Left lung (tissue), 10 donors: ENCODE data around the gene CSGALNACT2. TPM values are rescaled to one million over a fixed set of nuclear protein-coding genes. Genes with fewer than 3 reads are reported as not detected.
"Not testable (repeated sequence)": the region's sequence is repeated elsewhere in the genome, so short reads cannot be mapped to it uniquely, and the experiment has no call there.

Experiments used
- ATAC-seq: fragments of 200-7000 bp; cut with Tn5 transposase; one replicate; pipeline ENCODE4 v1.9.1; 2020; ENCODE audit warnings: moderate library complexity
- DNase-seq, 4 donors: peaks; one replicate each; pipeline ENCODE4 v3.0.0-alpha.2; 2013 to 2020
- H3K27ac ChIP-seq, 2 donors: fragments of 200-600 bp; sonication (generic) in 1 of 2; one replicate each; pipeline versions ENCODE4 v1.5.0 to v1.8.0; 2020 to 2021
- H3K27me3 ChIP-seq, 2 donors: fragments of 200-600 bp; sonication (generic) in 1 of 2; one replicate each; pipeline versions ENCODE4 v1.5.0 to v1.8.0; 2020 to 2021
- H3K36me3 ChIP-seq, 2 donors: fragments of 200-600 bp; sonication (generic) in 1 of 2; one replicate each; pipeline versions ENCODE4 v1.5.0 to v1.8.0; 2020 to 2021
- H3K4me1 ChIP-seq, 2 donors: fragments of 200-600 bp; one replicate each; pipeline ENCODE4 v1.8.0; 2021
- H3K4me3 ChIP-seq, 2 donors: fragments of 200-600 bp; sonication (generic) in 1 of 2; one replicate each; pipeline versions ENCODE4 v1.5.0 to v1.8.0; 2020 to 2021; ENCODE audit warnings: mild to moderate bottlenecking in 1 of 2
- H3K9me3 ChIP-seq, 2 donors: fragments of 200-600 bp; sonication (generic) in 1 of 2; one replicate each; pipeline versions ENCODE4 v1.5.0 to v1.8.0; 2020 to 2021
- intact Hi-C, 2 donors: fragments of 100-400 bp; cut with DNase I; formaldehyde crosslinking; loops; one replicate each; pipeline versions ENCODE4 v1.11.2 to v1.14.2; 2022
- polyA plus RNA-seq, 6 donors: library from polyadenylated mRNA; unstranded; fragments of 120-200 nt; gene quantifications; one replicate each; pipeline ENCODE4 v1.2.1, GENCODE V29; 2013; ENCODE audit not compliant: insufficient read length in 6 of 6
- total RNA-seq, 2 donors: library from RNA; stranded (reverse); fragmentation: NEBNext Ultra II Directional; extraction: Animal tissue kit (Norgen Biotek cat#: 25700); gene quantifications; one replicate each; pipeline ENCODE4 v1.2.1, GENCODE V29; 2021
- TF ChIP-seq, protein P1 (sequence below), 2 donors: fragments of 200-600 bp; sonication (generic) in 1 of 2; IDR thresholded peaks; one replicate each; pipeline versions ENCODE4 v1.5.0 to v1.8.0; 2021; ENCODE audit warnings: antibody characterized with exemption in 2 of 2
- donor health status: DM: no; HTN: yes; CAD: no.
- donor health status: DM: no; HTN: no; CAD: no.

The CSGALNACT2 gene
- total and polyA plus RNA-seq, 8 donors, result 31.4 to 45.0 (median 36.6) TPM

- H3K27ac ChIP-seq, result peak overlapping the region in 1 of 2 donors; percentile 96
Measured at GRCh38 chr10:43141421-43141820, 3.2 kb downstream of the CSGALNACT2 start.

GRCh38 chr10:43145311-43145710, 7.1 kb downstream of the CSGALNACT2 start:
- intact Hi-C loops, result no loop called here

More at GRCh38 chr10:43141421-43141820, 3.2 kb downstream of the CSGALNACT2 start:
- no peak for ATAC-seq
- Histone ChIP-seq H3K27me3 (no peaks in the 10 kb centered on the region), H3K36me3 (no peaks in the 10 kb centered on the region), H3K4me1 (peaks cover 28 to 79% of the 10 kb centered on the region in 2 donors), H3K4me3 (no peak overlapping the region), H3K9me3 (no peaks in the 10 kb centered on the region)
- DNase-seq, result no peak
- intact Hi-C loops, result no loop called here
- TF ChIP-seq, protein P1, sequence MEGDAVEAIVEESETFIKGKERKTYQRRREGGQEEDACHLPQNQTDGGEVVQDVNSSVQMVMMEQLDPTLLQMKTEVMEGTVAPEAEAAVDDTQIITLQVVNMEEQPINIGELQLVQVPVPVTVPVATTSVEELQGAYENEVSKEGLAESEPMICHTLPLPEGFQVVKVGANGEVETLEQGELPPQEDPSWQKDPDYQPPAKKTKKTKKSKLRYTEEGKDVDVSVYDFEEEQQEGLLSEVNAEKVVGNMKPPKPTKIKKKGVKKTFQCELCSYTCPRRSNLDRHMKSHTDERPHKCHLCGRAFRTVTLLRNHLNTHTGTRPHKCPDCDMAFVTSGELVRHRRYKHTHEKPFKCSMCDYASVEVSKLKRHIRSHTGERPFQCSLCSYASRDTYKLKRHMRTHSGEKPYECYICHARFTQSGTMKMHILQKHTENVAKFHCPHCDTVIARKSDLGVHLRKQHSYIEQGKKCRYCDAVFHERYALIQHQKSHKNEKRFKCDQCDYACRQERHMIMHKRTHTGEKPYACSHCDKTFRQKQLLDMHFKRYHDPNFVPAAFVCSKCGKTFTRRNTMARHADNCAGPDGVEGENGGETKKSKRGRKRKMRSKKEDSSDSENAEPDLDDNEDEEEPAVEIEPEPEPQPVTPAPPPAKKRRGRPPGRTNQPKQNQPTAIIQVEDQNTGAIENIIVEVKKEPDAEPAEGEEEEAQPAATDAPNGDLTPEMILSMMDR (IDR thresholded peaks at IDR 0.05), result no peak

DNA sequence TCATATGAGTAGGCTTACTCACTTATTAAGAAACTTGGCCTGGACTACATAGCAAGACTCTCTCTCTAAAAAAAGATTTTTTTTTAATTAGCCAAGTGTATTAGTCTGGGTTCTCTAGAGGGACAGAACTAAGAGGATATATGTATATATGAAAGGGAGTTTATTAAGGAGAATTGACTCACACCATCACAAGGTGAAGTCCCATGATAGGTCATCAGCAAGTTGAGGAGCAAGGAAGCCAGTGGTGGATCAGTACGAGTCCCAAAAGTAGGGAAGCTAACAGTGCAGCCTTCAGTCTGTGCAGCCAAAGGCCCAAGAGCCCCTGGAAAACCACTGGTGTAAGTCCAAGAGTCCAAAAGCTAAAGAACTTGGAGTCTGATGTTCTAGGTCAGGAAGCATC, 7.7 kb downstream of the CSGALNACT2 start:
- H3K9me3 ChIP-seq, H3K36me3 ChIP-seq, intact Hi-C loops, H3K27me3 ChIP-seq, H3K4me3 ChIP-seq, DNase-seq, ATAC-seq, H3K27ac ChIP-seq: not testable (repeated sequence)
- peaks cover 15 to 70% of the 10 kb centered on the region in 2 donors for H3K4me1 ChIP-seq

More at GRCh38 chr10:43145311-43145710, 7.1 kb downstream of the CSGALNACT2 start:
- H3K4me1 ChIP-seq, result peaks cover 13 to 73% of the 10 kb centered on the region in 2 donors
- H3K27me3 ChIP-seq, result no peaks in the 10 kb centered on the region
- H3K9me3 ChIP-seq, result peaks cover 0 to 3% of the 10 kb centered on the region in 2 donors
- DNase-seq, result no peak
- peak; percentile 43 for ATAC-seq
- no peaks in the 10 kb centered on the region for H3K36me3 ChIP-seq
- H3K4me3 ChIP-seq, result no peak overlapping the region
- TF ChIP-seq, protein P1 (IDR thresholded peaks at IDR 0.05), result no peak
- peak overlapping the region in 1 of 2 donors; percentile 23 for H3K27ac ChIP-seq

GRCh38 chr10:43151371-43151770, 13.1 kb downstream of the CSGALNACT2 start:
- H3K36me3 ChIP-seq, result no peaks in the 10 kb centered on the region
- peak overlapping the region; percentile 3 to 16 for H3K27ac ChIP-seq
- peaks cover 16 to 69% of the 10 kb centered on the region in 2 donors for H3K4me1 ChIP-seq
- intact Hi-C loops, result no loop called here
- no peak overlapping the region for H3K4me3 ChIP-seq
- peaks cover 0 to 3% of the 10 kb centered on the region in 2 donors for H3K9me3 ChIP-seq
- H3K27me3 ChIP-seq, result no peaks in the 10 kb centered on the region
- DNase-seq (no peak), ATAC-seq (peak; percentile 40)
- TF ChIP-seq, protein P1 (IDR thresholded peaks at IDR 0.05), result no peak

DNA sequence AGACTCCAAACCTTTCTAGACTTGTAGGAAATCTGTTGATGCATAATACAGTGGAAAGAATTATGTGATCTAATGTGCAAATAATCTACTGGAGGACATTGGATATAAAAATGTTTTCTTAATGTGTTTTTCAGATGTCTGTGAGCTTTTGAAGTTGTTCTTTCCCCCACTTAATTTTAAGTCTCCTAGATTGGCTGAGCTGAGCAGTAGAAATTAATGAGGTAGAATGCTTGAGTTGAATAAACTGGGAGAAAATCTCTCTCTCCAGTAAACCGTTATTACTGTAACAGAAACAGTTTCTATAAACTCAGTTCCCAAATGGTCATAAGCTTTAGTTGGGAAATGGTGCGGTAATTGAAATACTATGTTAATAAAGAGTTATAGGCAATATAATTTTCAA, 15.7 kb downstream of the CSGALNACT2 start:
- peaks cover 25 to 74% of the 10 kb centered on the region in 2 donors for H3K4me1 ChIP-seq
- DNase-seq, result peak in 2 of 4 donors; percentile 59 to 71
- H3K4me3 ChIP-seq, result no peak overlapping the region
- H3K9me3 ChIP-seq, result no peaks in the 10 kb centered on the region
- ATAC-seq, result peak; percentile 26
- no peaks in the 10 kb centered on the region for H3K27me3 ChIP-seq
- intact Hi-C loops, result no loop called here
- no peaks in the 10 kb centered on the region for H3K36me3 ChIP-seq
- H3K27ac ChIP-seq, result peak overlapping the region in 1 of 2 donors; percentile 45
- TF ChIP-seq, protein P1 (IDR thresholded peaks at IDR 0.05), result no peak

DNA sequence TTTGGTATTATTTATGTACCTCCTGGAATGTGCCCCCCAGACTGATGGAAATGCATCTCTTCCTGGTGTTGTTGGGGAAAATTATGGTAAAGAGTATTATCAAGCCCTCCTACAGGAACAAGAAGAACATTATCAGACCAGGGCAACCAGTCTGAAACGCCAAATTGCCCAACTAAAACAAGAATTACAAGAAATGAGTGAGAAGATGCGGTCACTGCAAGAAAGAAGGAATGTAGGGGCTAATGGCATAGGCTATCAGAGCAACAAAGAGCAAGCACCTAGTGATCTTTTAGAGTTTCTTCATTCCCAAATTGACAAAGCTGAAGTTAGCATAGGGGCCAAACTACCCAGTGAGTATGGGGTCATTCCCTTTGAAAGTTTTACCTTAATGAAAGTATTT, 17.0 kb downstream of the CSGALNACT2 start:
- peaks cover 0 to 3% of the 10 kb centered on the region in 2 donors for H3K36me3 ChIP-seq
- peaks cover 25 to 80% of the 10 kb centered on the region in 2 donors for H3K4me1 ChIP-seq
- H3K9me3 ChIP-seq, result no peaks in the 10 kb centered on the region
- no peaks in the 10 kb centered on the region for H3K27me3 ChIP-seq
- no peak overlapping the region for H3K4me3 ChIP-seq
- H3K27ac ChIP-seq, result no peak overlapping the region
- no peak for DNase-seq
- ATAC-seq, result no peak
- TF ChIP-seq, protein P1 (IDR thresholded peaks at IDR 0.05), result no peak
- intact Hi-C loops, result no loop called here
